T-helper 17 cell (primary cell): Measurements from ENCODE around the gene CERS5. TPM values are rescaled to one million over a fixed set of nuclear protein-coding genes. Genes with fewer than 3 reads are reported as not detected.
"Not testable (repeated sequence)": the region's sequence is repeated elsewhere in the genome, so short reads cannot be mapped to it uniquely, and the experiment has no call there.

Source experiments
- ATAC-seq: fragments of 150-1000 bp; cut with Tn5 transposase; 2 replicates; pipeline ENCODE4 v1.10.0; 2021; ENCODE audit warnings: mild to moderate bottlenecking, moderate library complexity
- DNase-seq, 3 donors: peaks; one replicate each; pipeline versions ENCODE4 v3.0.0 to v3.0.0-alpha.2; 2020 to 2021
- H3K9me3 ChIP-seq: one replicate; pipeline ENCODE4 v1.7.0; 2013; ENCODE audit warnings: low read length, mild to moderate bottlenecking; ENCODE audit not compliant: control insufficient read depth, poor library complexity, severe bottlenecking
- H3K27ac Mint-ChIP-seq: one replicate; pipeline ENCODE4 v1.8.0; 2022; ENCODE audit warnings: mild to moderate bottlenecking, moderate library complexity, mixed read lengths
- H3K27me3 Mint-ChIP-seq: one replicate; pipeline ENCODE4 v1.8.0; 2022; ENCODE audit warnings: mixed read lengths
- H3K36me3 Mint-ChIP-seq: one replicate; pipeline ENCODE4 v1.8.0; 2022; ENCODE audit warnings: low read depth, mixed read lengths
- H3K4me1 Mint-ChIP-seq: one replicate; pipeline ENCODE4 v1.8.0; 2022; ENCODE audit warnings: mild to moderate bottlenecking, mixed read lengths
- H3K4me3 Mint-ChIP-seq: one replicate; pipeline ENCODE4 v1.8.0; 2022; ENCODE audit warnings: mild to moderate bottlenecking, moderate library complexity, mixed read lengths
- total RNA-seq, 4 donors: library from RNA in 2 of 4; stranded (reverse) in 2 of 4; gene quantifications; one replicate each; pipeline ENCODE4 v1.2.3 and lab custom pipeline; 2022 to 2026

The CERS5 gene
- total RNA-seq, 2 donors from 2014 or later: 51.6 to 57.8 TPM

- H3K9me3 ChIP-seq: no peaks in the 10 kb centered on the region
Observed at GRCh38 chr12:50084775-50085614, 82.2 kb downstream of the CERS5 start, which contains the start of gene SMARCD1. SMARCD1 (plus strand) TSS chr12:50085342; CDS start chr12:50085370, 28 bp downstream.

GRCh38 chr12:50084409-50084774 lies 82.8 kb downstream of the CERS5 start:
- not testable (repeated sequence) for H3K36me3 Mint-ChIP-seq, H3K27me3 Mint-ChIP-seq, DNase-seq, ATAC-seq, H3K9me3 ChIP-seq
- peaks cover 26% of the 10 kb centered on the region for H3K4me1 Mint-ChIP-seq
- H3K27ac Mint-ChIP-seq: peak overlapping the region; percentile 86
- peak overlapping the region; percentile 95 for H3K4me3 Mint-ChIP-seq

More at GRCh38 chr12:50084775-50085614, 82.2 kb downstream of the CERS5 start, which contains the start of gene SMARCD1:
- peak within 1 kb of the TSS; percentile 86 for H3K27ac Mint-ChIP-seq
- ATAC-seq: peak; percentile 90
- peaks cover 26% of the 10 kb centered on the region for H3K4me1 Mint-ChIP-seq
- peak; percentile 75 to 81 (median 77) for DNase-seq
- no peaks in the 10 kb centered on the region for H3K27me3 Mint-ChIP-seq
- H3K4me3 Mint-ChIP-seq: peak within 1 kb of the TSS; percentile 95
- peaks cover 2% of the 10 kb centered on the region for H3K36me3 Mint-ChIP-seq

GRCh38 chr12:50083301-50083700 lies 83.9 kb downstream of the CERS5 start:
- H3K36me3 Mint-ChIP-seq: peaks cover 2% of the 10 kb centered on the region
- DNase-seq (no peak), ATAC-seq (no peak)
- peak overlapping the region; percentile 70 for H3K4me3 Mint-ChIP-seq
- no peaks in the 10 kb centered on the region for H3K27me3 Mint-ChIP-seq
- peaks cover 21% of the 10 kb centered on the region for H3K4me1 Mint-ChIP-seq
- H3K9me3 ChIP-seq: no peaks in the 10 kb centered on the region
- H3K27ac Mint-ChIP-seq: peak overlapping the region; percentile 62

GRCh38 chr12:50082644-50083043 lies 84.5 kb downstream of the CERS5 start:
- Mint-ChIP-seq H3K27ac (peak overlapping the region; percentile 62), H3K27me3 (no peaks in the 10 kb centered on the region)

GRCh38 chr12:50081096-50081808 lies 85.9 kb downstream of the CERS5 start:
- no peak for ATAC-seq
- H3K9me3 ChIP-seq: no peaks in the 10 kb centered on the region
- Mint-ChIP-seq H3K27ac (peak overlapping the region; percentile 62), H3K36me3 (peaks cover 2% of the 10 kb centered on the region), H3K4me3 (peak overlapping the region; percentile 25), H3K4me1 (peaks cover 15% of the 10 kb centered on the region), H3K27me3 (peaks cover 4% of the 10 kb centered on the region)
- DNase-seq: no peak

More at GRCh38 chr12:50082644-50083043, 84.5 kb downstream of the CERS5 start:
- no peak for ATAC-seq
- DNase-seq: no peak
- Mint-ChIP-seq H3K4me3 (no peak overlapping the region), H3K4me1 (peaks cover 16% of the 10 kb centered on the region), H3K36me3 (peaks cover 2% of the 10 kb centered on the region)
- no peaks in the 10 kb centered on the region for H3K9me3 ChIP-seq

GRCh38 chr12:50079771-50080170 lies 87.4 kb downstream of the CERS5 start:
- no peaks in the 10 kb centered on the region for H3K36me3 Mint-ChIP-seq
- ATAC-seq: no peak
- H3K27ac Mint-ChIP-seq: peak overlapping the region; percentile 51

More at GRCh38 chr12:50079771-50080170, 87.4 kb downstream of the CERS5 start:
- Mint-ChIP-seq H3K4me1 (peaks cover 11% of the 10 kb centered on the region), H3K4me3 (no peak overlapping the region), H3K27me3 (peaks cover 5% of the 10 kb centered on the region)
- H3K9me3 ChIP-seq: no peaks in the 10 kb centered on the region
- no peak for DNase-seq

Other genes starting within 250 kb of the CERS5 start
- gene AQP2, start 216.6 kb downstream of the CERS5 start, total RNA-seq: not detected
- not detected for gene AQP5, start 205.5 kb downstream of the CERS5 start, total RNA-seq
- not detected for gene AQP6, start 194.4 kb downstream of the CERS5 start, total RNA-seq
- 1 to 10 TPM; 6.8 to 7.3 TPM for gene RACGAP1, start 141.9 kb downstream of the CERS5 start, total RNA-seq
- gene ASIC1, start 109.8 kb downstream of the CERS5 start, total RNA-seq: 1 to 10 TPM in 1 of 2 donors, under 1 TPM in 1; 0.17 to 1.1 TPM
- gene SMARCD1, start 82.0 kb downstream of the CERS5 start, total RNA-seq: 10 to 100 TPM; 74.0 to 93.6 TPM
- 1 to 10 TPM in 1 of 2 donors, under 1 TPM in 1; 0.77 to 1.0 TPM for gene GPD1, start 63.4 kb downstream of the CERS5 start, total RNA-seq
- 10 to 100 TPM; 40.1 to 45.1 TPM for gene COX14, start 55.1 kb downstream of the CERS5 start, total RNA-seq
- 10 to 100 TPM; 10.2 to 11.6 TPM for gene LIMA1, start 116.2 kb upstream of the CERS5 start, total RNA-seq
- not detected for gene FAM186A, start 229.2 kb upstream of the CERS5 start, total RNA-seq
- 10 to 100 TPM; 22.3 to 33.8 TPM for gene LARP4, start 233.5 kb upstream of the CERS5 start, total RNA-seq